ENCODE measurements around the gene ABHD3. TPM values are rescaled to one million over a fixed set of nuclear protein-coding genes. Genes with fewer than 3 reads are reported as not detected.

ABHD3 gene
- total RNA-seq, 1 donor from 2014 or later = 9.6 TPM

- no peak for DNase-seq (ENCODE audit: low spot score in 2 of 2)
- no peak overlapping the region for H3K4me3 ChIP-seq
- no peaks in the 10 kb centered on the region for H3K36me3 ChIP-seq
- TF ChIP-seq, protein P1, sequence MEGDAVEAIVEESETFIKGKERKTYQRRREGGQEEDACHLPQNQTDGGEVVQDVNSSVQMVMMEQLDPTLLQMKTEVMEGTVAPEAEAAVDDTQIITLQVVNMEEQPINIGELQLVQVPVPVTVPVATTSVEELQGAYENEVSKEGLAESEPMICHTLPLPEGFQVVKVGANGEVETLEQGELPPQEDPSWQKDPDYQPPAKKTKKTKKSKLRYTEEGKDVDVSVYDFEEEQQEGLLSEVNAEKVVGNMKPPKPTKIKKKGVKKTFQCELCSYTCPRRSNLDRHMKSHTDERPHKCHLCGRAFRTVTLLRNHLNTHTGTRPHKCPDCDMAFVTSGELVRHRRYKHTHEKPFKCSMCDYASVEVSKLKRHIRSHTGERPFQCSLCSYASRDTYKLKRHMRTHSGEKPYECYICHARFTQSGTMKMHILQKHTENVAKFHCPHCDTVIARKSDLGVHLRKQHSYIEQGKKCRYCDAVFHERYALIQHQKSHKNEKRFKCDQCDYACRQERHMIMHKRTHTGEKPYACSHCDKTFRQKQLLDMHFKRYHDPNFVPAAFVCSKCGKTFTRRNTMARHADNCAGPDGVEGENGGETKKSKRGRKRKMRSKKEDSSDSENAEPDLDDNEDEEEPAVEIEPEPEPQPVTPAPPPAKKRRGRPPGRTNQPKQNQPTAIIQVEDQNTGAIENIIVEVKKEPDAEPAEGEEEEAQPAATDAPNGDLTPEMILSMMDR (IDR thresholded peaks at IDR 0.05) = no peak
- no peaks in the 10 kb centered on the region for H3K9me3 ChIP-seq
- no peak overlapping the region for H3K27ac ChIP-seq
- intact Hi-C loops (cut with DNase I) = loop anchor here (10.0 kb wide), 1 partner anchor 150 kb away; no protein-coding TSS in a partner anchor
- no peaks in the 10 kb centered on the region for H3K27me3 ChIP-seq
- H3K4me1 ChIP-seq = no peaks in the 10 kb centered on the region
Measured at GRCh38 chr18:21605213-21605612, 99.4 kb downstream of the ABHD3 start.

- DNase-seq (ENCODE audit: low spot score in 2 of 2) = no peak
- TF ChIP-seq, protein P1 (IDR thresholded peaks at IDR 0.05) = no peak
- H3K4me3 ChIP-seq = no peak overlapping the region
- H3K4me1 ChIP-seq = no peaks in the 10 kb centered on the region
- H3K36me3 ChIP-seq = no peaks in the 10 kb centered on the region
- H3K9me3 ChIP-seq = no peaks in the 10 kb centered on the region
- H3K27me3 ChIP-seq = no peaks in the 10 kb centered on the region
- H3K27ac ChIP-seq = no peak overlapping the region
- intact Hi-C loops (cut with DNase I) = loop anchor here (5.0 to 10.0 kb wide), 2 partner anchors 117 to 150 kb away; no protein-coding TSS in a partner anchor
Measured at GRCh38 chr18:21604671-21605070, 99.9 kb downstream of the ABHD3 start.

GRCh38 chr18:21602299-21602587 lies 102.3 kb downstream of the ABHD3 start:
- no peaks in the 10 kb centered on the region for H3K9me3 ChIP-seq
- intact Hi-C loops (cut with DNase I) = loop anchor here (5.0 to 10.0 kb wide), 2 partner anchors 115 to 147 kb away; no protein-coding TSS in a partner anchor
- H3K4me1 ChIP-seq = peaks cover 0 to 2% of the 10 kb centered on the region in 2 donors
- TF ChIP-seq, protein P1 (IDR thresholded peaks at IDR 0.05) = no peak
- H3K27me3 ChIP-seq = no peaks in the 10 kb centered on the region
- no peak overlapping the region for H3K27ac ChIP-seq
- H3K36me3 ChIP-seq = no peaks in the 10 kb centered on the region
- no peak for DNase-seq (ENCODE audit: low spot score in 2 of 2)
- H3K4me3 ChIP-seq = no peak overlapping the region

Other genes starting within 250 kb of the ABHD3 start
- gene ESCO1, start 104.1 kb downstream of the ABHD3 start, total RNA-seq = 3.8 TPM
- gene SNRPD1, start 92.5 kb downstream of the ABHD3 start, total RNA-seq = 0.85 TPM
- 11.0 TPM for gene MIB1, start 36.0 kb upstream of the ABHD3 start, total RNA-seq